Esophagus muscularis mucosa (tissue), 4 donors: Measurements from ENCODE around the gene TP63. TPM values are rescaled to one million over a fixed set of nuclear protein-coding genes. Genes with fewer than 3 reads are reported as not detected.

Experiments
- DNase-seq: peaks from one replicate; pipeline ENCODE4 v3.0.0-alpha.2; 2017; ENCODE audit errors: extremely low spot score
- H3K27ac ChIP-seq, 4 donors: fragments of 200-600 bp; sonication (generic); replicated peaks in 1 of 4; 1 replicate in 3 of 4; 2 replicates in 1 of 4; pipeline ENCODE4 v1.5.1; 2016 to 2019; ENCODE audit warnings: mild to moderate bottlenecking in 1 of 4
- H3K27me3 ChIP-seq, 4 donors: fragments of 200-600 bp; sonication (generic); one replicate each; pipeline versions ENCODE4 v1.5.1 to v1.6.0; 2016 to 2019
- H3K36me3 ChIP-seq, 4 donors: fragments of 200-600 bp; sonication (generic); one replicate each; pipeline ENCODE4 v1.5.1; 2016 to 2019
- H3K4me1 ChIP-seq, 4 donors: fragments of 200-600 bp; sonication (generic); one replicate each; pipeline ENCODE4 v1.5.1; 2016 to 2019
- H3K4me3 ChIP-seq, 4 donors: fragments of 200-600 bp; sonication (generic); 1 replicate in 2 of 4; 2 replicates in 2 of 4; pipeline ENCODE4 v1.5.1; 2016 to 2019; ENCODE audit warnings: mild to moderate bottlenecking in 4 of 4, moderate library complexity in 1 of 4
- H3K9me3 ChIP-seq, 4 donors: fragments of 200-600 bp; sonication (generic); 1 replicate in 3 of 4; 2 replicates in 1 of 4; pipeline ENCODE4 v1.5.1; 2016 to 2019
- EP300 ChIP-seq: sonication (generic); formaldehyde crosslinking; IDR thresholded peaks from one replicate; pipeline ENCODE4 v1.6.1; 2017; ENCODE audit warnings: antibody characterized with exemption
- POLR2A ChIP-seq: fragments of 450-650 bp; IDR thresholded peaks from one replicate; pipeline ENCODE4 v1.6.1; 2017; ENCODE audit warnings: antibody characterized with exemption, moderate library complexity, mild to moderate bottlenecking, low read depth
- POLR2AphosphoS5 ChIP-seq, 2 donors: sonication (generic); formaldehyde crosslinking; IDR thresholded peaks; one replicate each; pipeline ENCODE4 v1.6.1; 2017; ENCODE audit warnings: antibody characterized with exemption in 2 of 2
- WGBS: methylation state at CpG from one replicate; pipeline ENCODE4 v1.1.5; 2018; 5-methylcytosine and 5-hydroxymethylcytosine counted together
- intact Hi-C: fragments of 100-400 bp; cut with DNase I; formaldehyde crosslinking; loops from one replicate; pipeline ENCODE4 v1.15.1; 2023
- total RNA-seq, 4 donors: library from RNA; depleted of rRNA; stranded (reverse); fragments of >200 nt; gene quantifications; one replicate each; pipeline versions ENCODE4 v1.1.0 to v1.2.1, GENCODE V29; 2016
- TF ChIP-seq, protein P1 (sequence below), 3 experiments: fragments of 200-600 bp in 2 of 3; fragments of 450-650 bp in 1 of 3; sonication (generic) in 2 of 3; IDR thresholded peaks; one replicate each; pipeline ENCODE4 v1.5.1; 2017 to 2019; ENCODE audit warnings: antibody characterized with exemption in 3 of 3, mild to moderate bottlenecking in 2 of 3, moderate library complexity in 1 of 3

Gene TP63
- total RNA-seq, 4 donors from 2014 or later, result under 0.01 to 0.34 (median 0.21) TPM

DNA sequence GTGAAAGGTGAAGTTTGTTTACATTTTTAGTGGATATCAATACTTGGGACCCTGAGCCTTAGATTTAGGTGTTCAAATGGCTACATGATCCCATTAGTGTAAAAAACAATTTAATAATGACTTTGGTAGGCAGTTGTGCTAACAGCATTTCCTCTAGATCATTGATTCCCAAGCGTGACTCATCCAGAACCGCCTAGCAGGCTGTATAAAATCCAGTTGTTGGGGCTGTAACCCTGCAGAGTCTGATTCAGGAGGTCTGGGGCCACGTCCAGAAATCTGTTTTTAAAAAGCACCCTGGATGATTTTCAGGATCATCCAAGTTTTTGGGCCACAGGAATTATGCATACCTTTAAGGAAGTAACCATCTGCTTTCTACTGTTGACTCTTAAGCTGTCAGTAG lies 156.4 kb downstream of the TP63 start:
- Histone ChIP-seq H3K4me3 (no peak overlapping the region), H3K9me3 (no peaks in the 10 kb centered on the region), H3K36me3 (no peaks in the 10 kb centered on the region), H3K27ac (no peak overlapping the region), H3K27me3 (no peaks in the 10 kb centered on the region), H3K4me1 (no peaks in the 10 kb centered on the region)
- WGBS, result 37% methylated on average over 3 of the region's 3 CpGs
- intact Hi-C loops, result no loop called here
- no peak for DNase-seq
- TF ChIP-seq POLR2AphosphoS5 (IDR thresholded peaks at IDR 0.05), result no peak
- TF ChIP-seq, protein P1, sequence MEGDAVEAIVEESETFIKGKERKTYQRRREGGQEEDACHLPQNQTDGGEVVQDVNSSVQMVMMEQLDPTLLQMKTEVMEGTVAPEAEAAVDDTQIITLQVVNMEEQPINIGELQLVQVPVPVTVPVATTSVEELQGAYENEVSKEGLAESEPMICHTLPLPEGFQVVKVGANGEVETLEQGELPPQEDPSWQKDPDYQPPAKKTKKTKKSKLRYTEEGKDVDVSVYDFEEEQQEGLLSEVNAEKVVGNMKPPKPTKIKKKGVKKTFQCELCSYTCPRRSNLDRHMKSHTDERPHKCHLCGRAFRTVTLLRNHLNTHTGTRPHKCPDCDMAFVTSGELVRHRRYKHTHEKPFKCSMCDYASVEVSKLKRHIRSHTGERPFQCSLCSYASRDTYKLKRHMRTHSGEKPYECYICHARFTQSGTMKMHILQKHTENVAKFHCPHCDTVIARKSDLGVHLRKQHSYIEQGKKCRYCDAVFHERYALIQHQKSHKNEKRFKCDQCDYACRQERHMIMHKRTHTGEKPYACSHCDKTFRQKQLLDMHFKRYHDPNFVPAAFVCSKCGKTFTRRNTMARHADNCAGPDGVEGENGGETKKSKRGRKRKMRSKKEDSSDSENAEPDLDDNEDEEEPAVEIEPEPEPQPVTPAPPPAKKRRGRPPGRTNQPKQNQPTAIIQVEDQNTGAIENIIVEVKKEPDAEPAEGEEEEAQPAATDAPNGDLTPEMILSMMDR (IDR thresholded peaks at IDR 0.05), result no peak
- no peak for TF ChIP-seq EP300
- TF ChIP-seq POLR2A, result no peak

DNA sequence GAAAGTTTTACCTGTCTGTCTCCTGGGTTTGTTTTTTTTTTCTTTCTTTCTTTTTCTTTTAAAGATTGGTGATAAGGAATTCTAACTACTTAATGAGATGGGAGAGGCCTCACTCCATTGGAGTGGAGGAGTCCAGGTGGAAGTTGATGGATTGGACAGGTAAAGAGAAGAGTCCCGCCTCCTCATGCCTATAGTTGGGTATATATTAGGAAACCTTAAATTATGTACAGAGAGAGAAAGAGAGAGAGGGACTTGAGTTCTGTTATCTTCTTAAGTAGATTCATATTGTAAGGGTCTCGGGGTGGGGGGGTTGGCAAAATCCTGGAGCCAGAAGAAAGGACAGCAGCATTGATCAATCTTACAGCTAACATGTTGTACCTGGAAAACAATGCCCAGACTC lies 158.2 kb downstream of the TP63 start:
- no peaks in the 10 kb centered on the region for H3K36me3 ChIP-seq
- no peaks in the 10 kb centered on the region for H3K27me3 ChIP-seq
- 50% methylated on average over 2 of the region's 2 CpGs for WGBS
- TF ChIP-seq POLR2A, result no peak
- TF ChIP-seq, protein P1 (IDR thresholded peaks at IDR 0.05), result no peak
- TF ChIP-seq EP300, result no peak
- TF ChIP-seq POLR2AphosphoS5 (IDR thresholded peaks at IDR 0.05), result no peak
- DNase-seq, result no peak
- intact Hi-C loops, result no loop called here
- H3K4me3 ChIP-seq, result no peak overlapping the region
- no peaks in the 10 kb centered on the region for H3K9me3 ChIP-seq
- no peak overlapping the region for H3K27ac ChIP-seq
- no peaks in the 10 kb centered on the region for H3K4me1 ChIP-seq

DNA sequence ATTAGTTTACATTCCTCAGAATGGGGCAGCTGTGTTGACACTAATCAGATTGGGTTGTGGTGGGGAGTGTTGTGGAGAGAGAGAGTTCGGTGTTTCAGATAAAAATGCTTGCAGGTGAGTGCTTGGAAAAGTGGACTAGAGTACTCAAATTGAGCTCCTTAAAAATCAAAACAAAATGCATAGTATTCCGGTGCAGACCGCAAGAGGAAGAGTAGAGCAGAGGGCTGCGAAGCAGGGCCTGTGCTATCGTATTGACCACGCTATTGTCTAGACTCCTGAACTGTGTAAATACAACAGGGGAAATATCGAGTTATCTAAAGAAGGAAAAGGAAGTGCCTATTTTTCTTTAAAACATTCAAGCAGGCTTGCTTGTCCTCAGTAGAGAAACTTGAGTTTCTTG lies 159.5 kb downstream of the TP63 start:
- intact Hi-C loops, result no loop called here
- Histone ChIP-seq H3K36me3 (no peaks in the 10 kb centered on the region), H3K27ac (no peak overlapping the region), H3K4me3 (no peak overlapping the region), H3K27me3 (no peaks in the 10 kb centered on the region), H3K4me1 (no peaks in the 10 kb centered on the region), H3K9me3 (no peaks in the 10 kb centered on the region)
- 63% methylated on average over 7 of the region's 7 CpGs for WGBS
- no peak for DNase-seq
- TF ChIP-seq, protein P1 (IDR thresholded peaks at IDR 0.05), result no peak
- no peak for TF ChIP-seq POLR2AphosphoS5 (IDR thresholded peaks at IDR 0.05)
- TF ChIP-seq POLR2A, result no peak
- TF ChIP-seq EP300, result no peak

DNA sequence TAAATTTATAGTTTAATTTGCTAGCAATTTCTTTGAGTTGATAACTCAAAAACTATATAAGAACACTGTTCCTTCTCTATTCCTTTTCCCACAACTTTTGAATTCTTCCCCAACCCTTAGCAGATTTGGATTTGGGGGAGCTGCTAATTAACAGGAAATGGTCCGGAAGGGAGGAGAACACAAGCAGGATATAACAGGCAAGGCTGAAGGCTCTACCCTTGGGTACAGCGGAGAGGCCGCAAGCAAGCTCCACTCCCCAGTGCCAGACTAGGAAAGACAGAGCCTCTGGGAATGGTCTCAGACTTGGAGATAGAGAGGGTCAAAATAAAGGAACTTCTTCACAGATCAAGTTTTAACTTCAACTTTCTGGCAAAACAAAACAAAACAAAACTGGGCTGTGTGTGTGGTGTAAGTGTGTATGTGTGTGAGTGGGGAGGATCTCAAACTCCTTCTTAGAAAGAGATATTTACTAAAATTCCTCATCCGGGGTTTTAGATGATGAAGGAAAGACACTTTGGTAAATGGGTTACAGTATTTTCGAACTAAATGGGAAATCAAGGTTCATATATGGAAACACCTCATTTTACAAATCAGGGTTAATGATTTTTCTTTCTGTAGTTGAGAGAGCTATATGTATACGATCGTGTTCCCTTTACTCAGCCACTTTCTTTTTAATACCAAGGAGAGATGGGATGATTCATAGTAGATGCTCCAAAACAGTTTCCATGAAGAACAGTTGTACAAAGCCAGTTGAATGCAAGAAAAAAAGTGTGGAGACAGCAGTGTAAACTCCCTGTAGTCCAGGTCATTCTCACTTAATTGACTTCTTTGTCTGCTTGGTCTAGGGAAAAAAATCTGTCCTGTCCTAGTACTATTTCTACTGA lies 161.1 kb downstream of the TP63 start:
- no peak overlapping the region for H3K4me3 ChIP-seq
- no peaks in the 10 kb centered on the region for H3K27me3 ChIP-seq
- no peaks in the 10 kb centered on the region for H3K4me1 ChIP-seq
- H3K9me3 ChIP-seq, result no peaks in the 10 kb centered on the region
- WGBS, result 83% methylated on average over 7 of the region's 7 CpGs
- intact Hi-C loops, result no loop called here
- no peak overlapping the region for H3K27ac ChIP-seq
- no peaks in the 10 kb centered on the region for H3K36me3 ChIP-seq
- DNase-seq, result no peak
- no peak for TF ChIP-seq POLR2AphosphoS5 (IDR thresholded peaks at IDR 0.05)
- TF ChIP-seq EP300, result no peak
- TF ChIP-seq, protein P1 (IDR thresholded peaks at IDR 0.05), result no peak
- TF ChIP-seq POLR2A, result no peak

DNA sequence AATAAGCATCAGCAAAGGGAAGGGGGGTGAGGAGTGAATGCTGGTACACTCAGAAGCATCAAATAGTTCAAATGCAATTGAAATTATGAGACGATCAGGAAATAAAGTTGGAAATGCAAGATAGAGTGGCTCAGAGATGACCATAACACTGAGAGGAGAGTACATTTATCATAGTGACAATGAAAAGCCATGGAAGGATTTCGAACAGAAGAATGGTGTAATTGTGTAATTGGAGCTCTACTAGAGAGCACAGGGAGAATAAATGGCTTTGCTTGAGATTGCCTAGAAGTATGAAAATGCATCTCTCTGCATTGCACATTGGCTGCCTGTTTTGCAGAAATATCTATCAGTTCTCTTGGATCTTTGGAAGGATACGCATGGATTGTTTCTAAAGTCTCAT lies 163.3 kb downstream of the TP63 start:
- H3K4me3 ChIP-seq, result no peak overlapping the region
- no peaks in the 10 kb centered on the region for H3K36me3 ChIP-seq
- TF ChIP-seq POLR2AphosphoS5 (IDR thresholded peaks at IDR 0.05), result no peak
- TF ChIP-seq EP300, result no peak
- no peak for TF ChIP-seq POLR2A
- TF ChIP-seq, protein P1 (IDR thresholded peaks at IDR 0.05), result no peak
- H3K4me1 ChIP-seq, result no peaks in the 10 kb centered on the region
- no peaks in the 10 kb centered on the region for H3K9me3 ChIP-seq
- 73% methylated on average over 3 of the region's 3 CpGs for WGBS
- intact Hi-C loops, result no loop called here
- no peak for DNase-seq
- H3K27me3 ChIP-seq, result no peaks in the 10 kb centered on the region
- H3K27ac ChIP-seq, result no peak overlapping the region
